ENCODE results near the gene HHAT.

DNA sequence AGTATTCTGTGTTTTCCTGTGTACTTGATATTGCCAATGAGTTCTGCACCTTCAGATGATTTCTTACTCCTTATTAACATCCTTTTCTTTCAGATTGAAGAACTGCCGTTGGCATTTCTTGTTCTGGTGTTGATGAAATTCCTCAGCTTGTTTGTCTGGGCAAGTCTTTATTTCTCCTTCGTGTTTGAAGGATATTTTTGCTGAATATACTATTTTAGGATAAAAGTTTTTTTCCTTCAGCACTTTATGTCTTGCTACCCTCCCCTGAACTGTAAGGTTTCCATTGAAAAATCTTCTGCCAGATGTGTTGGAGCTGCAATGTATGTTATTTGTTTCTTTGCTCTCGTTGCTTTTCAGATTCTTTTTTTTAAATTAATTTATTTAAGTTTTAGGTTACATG is 265.9 kb downstream of the HHAT start:
- TF ChIP-seq, protein P1, sequence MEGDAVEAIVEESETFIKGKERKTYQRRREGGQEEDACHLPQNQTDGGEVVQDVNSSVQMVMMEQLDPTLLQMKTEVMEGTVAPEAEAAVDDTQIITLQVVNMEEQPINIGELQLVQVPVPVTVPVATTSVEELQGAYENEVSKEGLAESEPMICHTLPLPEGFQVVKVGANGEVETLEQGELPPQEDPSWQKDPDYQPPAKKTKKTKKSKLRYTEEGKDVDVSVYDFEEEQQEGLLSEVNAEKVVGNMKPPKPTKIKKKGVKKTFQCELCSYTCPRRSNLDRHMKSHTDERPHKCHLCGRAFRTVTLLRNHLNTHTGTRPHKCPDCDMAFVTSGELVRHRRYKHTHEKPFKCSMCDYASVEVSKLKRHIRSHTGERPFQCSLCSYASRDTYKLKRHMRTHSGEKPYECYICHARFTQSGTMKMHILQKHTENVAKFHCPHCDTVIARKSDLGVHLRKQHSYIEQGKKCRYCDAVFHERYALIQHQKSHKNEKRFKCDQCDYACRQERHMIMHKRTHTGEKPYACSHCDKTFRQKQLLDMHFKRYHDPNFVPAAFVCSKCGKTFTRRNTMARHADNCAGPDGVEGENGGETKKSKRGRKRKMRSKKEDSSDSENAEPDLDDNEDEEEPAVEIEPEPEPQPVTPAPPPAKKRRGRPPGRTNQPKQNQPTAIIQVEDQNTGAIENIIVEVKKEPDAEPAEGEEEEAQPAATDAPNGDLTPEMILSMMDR (conservative IDR thresholded peaks at IDR 0.05; ENCODE audit: low read depth, low read length), result no peak
- no peak for TF ChIP-seq RFX5 (IDR thresholded peaks at IDR 0.05; ENCODE audit: low read depth, low read length)
- TF ChIP-seq MXI1 (IDR thresholded peaks at IDR 0.05; ENCODE audit: borderline replicate concordance, low read depth, low read length), result no peak
- TF ChIP-seq, protein P2, sequence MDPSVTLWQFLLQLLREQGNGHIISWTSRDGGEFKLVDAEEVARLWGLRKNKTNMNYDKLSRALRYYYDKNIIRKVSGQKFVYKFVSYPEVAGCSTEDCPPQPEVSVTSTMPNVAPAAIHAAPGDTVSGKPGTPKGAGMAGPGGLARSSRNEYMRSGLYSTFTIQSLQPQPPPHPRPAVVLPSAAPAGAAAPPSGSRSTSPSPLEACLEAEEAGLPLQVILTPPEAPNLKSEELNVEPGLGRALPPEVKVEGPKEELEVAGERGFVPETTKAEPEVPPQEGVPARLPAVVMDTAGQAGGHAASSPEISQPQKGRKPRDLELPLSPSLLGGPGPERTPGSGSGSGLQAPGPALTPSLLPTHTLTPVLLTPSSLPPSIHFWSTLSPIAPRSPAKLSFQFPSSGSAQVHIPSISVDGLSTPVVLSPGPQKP (IDR thresholded peaks at IDR 0.05; ENCODE audit: borderline replicate concordance, low read depth, low read length), result no peak
- TF ChIP-seq, protein P3, sequence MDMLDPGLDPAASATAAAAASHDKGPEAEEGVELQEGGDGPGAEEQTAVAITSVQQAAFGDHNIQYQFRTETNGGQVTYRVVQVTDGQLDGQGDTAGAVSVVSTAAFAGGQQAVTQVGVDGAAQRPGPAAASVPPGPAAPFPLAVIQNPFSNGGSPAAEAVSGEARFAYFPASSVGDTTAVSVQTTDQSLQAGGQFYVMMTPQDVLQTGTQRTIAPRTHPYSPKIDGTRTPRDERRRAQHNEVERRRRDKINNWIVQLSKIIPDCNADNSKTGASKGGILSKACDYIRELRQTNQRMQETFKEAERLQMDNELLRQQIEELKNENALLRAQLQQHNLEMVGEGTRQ (IDR thresholded peaks at IDR 0.05; ENCODE audit: low read depth, low read length), result no peak
- TF ChIP-seq FOS (IDR thresholded peaks at IDR 0.05; ENCODE audit: low read depth, low read length), result no peak
